Measurements from ENCODE around the gene EDDM13. TPM values are rescaled to one million over a fixed set of nuclear protein-coding genes. Genes with fewer than 3 reads are reported as not detected.

Gene EDDM13
- total RNA-seq, 4 donors from 2014 or later, result not detected

DNA sequence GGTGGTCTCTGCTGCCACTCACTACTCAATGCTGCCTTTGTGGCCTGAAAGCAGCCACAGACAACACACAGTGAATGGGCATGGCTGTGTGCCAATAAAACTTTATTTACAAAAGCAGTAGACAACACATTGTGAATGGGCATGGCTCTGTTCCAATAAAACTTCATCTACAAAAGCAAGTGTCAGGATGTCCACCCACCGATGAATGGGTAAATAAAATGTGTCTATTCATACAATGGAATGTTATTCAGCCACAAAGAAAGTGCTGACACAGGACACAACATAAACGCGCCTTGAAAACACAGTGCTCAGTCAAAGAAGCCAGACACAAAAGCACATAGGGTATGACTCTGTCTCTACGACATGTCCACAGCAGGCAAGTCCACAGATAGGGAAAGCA, 22.0 kb downstream of the EDDM13 start:
- no peak for TF ChIP-seq POLR2A (IDR thresholded peaks at IDR 0.05)
- TF ChIP-seq, protein P1, sequence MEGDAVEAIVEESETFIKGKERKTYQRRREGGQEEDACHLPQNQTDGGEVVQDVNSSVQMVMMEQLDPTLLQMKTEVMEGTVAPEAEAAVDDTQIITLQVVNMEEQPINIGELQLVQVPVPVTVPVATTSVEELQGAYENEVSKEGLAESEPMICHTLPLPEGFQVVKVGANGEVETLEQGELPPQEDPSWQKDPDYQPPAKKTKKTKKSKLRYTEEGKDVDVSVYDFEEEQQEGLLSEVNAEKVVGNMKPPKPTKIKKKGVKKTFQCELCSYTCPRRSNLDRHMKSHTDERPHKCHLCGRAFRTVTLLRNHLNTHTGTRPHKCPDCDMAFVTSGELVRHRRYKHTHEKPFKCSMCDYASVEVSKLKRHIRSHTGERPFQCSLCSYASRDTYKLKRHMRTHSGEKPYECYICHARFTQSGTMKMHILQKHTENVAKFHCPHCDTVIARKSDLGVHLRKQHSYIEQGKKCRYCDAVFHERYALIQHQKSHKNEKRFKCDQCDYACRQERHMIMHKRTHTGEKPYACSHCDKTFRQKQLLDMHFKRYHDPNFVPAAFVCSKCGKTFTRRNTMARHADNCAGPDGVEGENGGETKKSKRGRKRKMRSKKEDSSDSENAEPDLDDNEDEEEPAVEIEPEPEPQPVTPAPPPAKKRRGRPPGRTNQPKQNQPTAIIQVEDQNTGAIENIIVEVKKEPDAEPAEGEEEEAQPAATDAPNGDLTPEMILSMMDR (IDR thresholded peaks at IDR 0.05), result no peak

DNA sequence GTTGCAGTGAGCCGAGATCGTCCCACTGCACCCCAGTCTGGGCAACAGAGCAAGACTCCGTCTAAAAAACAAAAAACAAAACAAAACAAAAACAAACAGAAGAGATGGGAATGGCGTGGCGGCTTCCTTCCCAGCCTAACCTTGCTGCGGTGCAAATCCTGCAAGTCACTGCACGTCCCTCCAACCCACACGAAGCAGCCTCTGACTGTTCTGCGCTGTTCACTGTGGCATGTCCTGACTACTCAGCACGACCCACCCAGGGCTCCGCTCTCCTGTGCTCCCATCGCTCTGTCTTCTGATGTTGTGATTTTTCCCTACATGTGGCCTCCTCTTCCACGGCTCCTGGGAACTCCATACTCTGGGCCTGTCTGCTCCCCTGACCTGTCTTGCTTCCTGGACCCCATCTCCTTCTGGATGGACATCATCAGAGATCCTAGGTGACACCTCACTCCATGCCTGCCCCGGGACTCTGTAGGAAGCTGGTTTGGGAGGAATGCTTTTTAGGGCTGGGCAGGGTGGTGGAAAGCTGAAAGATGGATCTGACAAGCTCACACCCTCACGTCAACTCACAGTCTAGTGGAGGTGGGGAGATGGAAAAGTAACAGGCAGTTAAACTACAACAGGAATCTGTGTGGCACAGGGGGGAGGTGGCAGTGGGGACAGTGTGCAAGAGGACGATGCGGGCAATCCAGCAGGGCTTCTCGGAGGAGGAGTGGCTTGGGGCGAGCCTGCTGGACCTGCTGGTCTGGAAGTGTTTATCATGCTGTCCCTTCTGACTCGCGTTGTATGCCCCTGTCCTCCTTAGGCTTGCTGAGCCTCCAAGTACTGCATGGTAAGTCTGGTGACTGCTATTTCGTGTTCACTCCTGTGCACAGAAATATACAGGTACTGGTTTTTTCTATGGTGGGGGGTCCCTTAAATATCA, 23.2 kb downstream of the EDDM13 start:
- TF ChIP-seq POLR2A (IDR thresholded peaks at IDR 0.05) (no peak), POLR2AphosphoS5 (IDR thresholded peaks at IDR 0.05) (no peak), EP300 (IDR thresholded peaks at IDR 0.05) (no peak)
- TF ChIP-seq, protein P1 (IDR thresholded peaks at IDR 0.05), result no peak
- Histone ChIP-seq H3K36me3 (peaks cover 0 to 63% of the 10 kb centered on the region in 2 donors), H3K4me1 (no peaks in the 10 kb centered on the region), H3K4me3 (no peak overlapping the region), H3K27me3 (no peaks in the 10 kb centered on the region), H3K9me3 (no peaks in the 10 kb centered on the region), H3K27ac (no peak overlapping the region)
- ATAC-seq, result no peak
- 90 to 95% methylated on average over 12 to 19 of the region's 22 CpGs for WGBS, 2 donors (ENCODE audit: low coverage in 1 of 2)

More for the DNA sequence above, 22.0 kb downstream of the EDDM13 start:
- Histone ChIP-seq H3K4me1 (no peaks in the 10 kb centered on the region), H3K4me3 (no peak overlapping the region), H3K27ac (no peak overlapping the region), H3K36me3 (peaks cover 0 to 65% of the 10 kb centered on the region in 2 donors), H3K9me3 (no peaks in the 10 kb centered on the region), H3K27me3 (no peaks in the 10 kb centered on the region)
- 65 to 89% methylated on average over 2 to 4 of the region's 4 CpGs for WGBS, 2 donors (ENCODE audit: low coverage in 1 of 2)
- no peak for ATAC-seq

DNA sequence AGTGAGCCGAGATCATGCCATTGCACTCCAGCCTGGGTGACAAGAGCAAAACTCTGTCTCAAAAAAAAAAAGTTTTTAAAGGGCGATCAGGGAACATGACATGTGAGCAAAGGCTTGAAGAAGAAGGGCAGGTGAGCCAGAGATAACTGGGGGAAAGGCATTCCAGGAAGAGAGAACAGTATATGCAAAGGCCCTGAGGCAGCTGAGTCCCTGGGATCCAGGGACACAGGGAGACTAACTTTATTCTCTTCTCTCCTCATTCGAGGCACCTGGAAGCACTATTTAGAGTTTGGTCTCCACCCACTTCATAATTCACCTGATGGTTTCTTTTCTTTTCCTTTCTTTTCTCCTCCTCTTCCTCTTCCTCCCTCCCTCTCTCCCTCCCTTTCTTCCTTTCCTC, 24.5 kb downstream of the EDDM13 start:
- H3K9me3 ChIP-seq, result no peaks in the 10 kb centered on the region
- TF ChIP-seq POLR2A (IDR thresholded peaks at IDR 0.05) (no peak), EP300 (IDR thresholded peaks at IDR 0.05) (no peak), POLR2AphosphoS5 (IDR thresholded peaks at IDR 0.05) (no peak)
- TF ChIP-seq, protein P1 (IDR thresholded peaks at IDR 0.05), result no peak
- H3K4me1 ChIP-seq, result no peaks in the 10 kb centered on the region
- ATAC-seq, result no peak
- peaks cover 0 to 56% of the 10 kb centered on the region in 2 donors for H3K36me3 ChIP-seq
- H3K27ac ChIP-seq, result no peak overlapping the region
- no peaks in the 10 kb centered on the region for H3K27me3 ChIP-seq
- no peak overlapping the region for H3K4me3 ChIP-seq
- 86 to 100% methylated on average over 1 to 3 of the region's 3 CpGs for whole genome bisulfite sequencing, 2 donors (ENCODE audit: low coverage in 1 of 2)

DNA sequence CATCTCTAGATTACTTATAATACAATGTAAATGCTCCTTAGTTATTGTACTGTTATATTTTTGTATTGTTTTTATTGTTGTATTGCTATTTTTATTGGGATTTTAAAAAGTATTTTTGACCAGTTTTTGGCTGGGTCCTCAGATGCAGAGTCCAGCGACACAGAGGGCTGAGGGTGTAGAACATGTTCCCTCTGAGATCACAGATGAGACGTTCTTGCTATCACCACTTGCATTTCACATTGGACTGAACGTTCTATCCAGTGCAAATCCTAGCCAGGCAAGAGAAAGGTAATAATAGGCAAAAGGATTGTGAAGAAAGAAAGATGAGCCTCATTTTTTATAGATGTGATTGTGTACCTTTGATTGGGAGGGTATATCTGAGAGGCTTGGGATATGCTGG, 27.1 kb downstream of the EDDM13 start:
- WGBS, 2 donors (ENCODE audit: low coverage in 1 of 2), result 66 to 81% methylated on average over 3 of the region's 3 CpGs
- no peak for ATAC-seq
- Histone ChIP-seq H3K27me3 (no peaks in the 10 kb centered on the region), H3K36me3 (peaks cover 0 to 53% of the 10 kb centered on the region in 2 donors), H3K4me3 (no peak overlapping the region), H3K27ac (no peak overlapping the region), H3K4me1 (no peaks in the 10 kb centered on the region), H3K9me3 (no peaks in the 10 kb centered on the region)
- TF ChIP-seq POLR2A (IDR thresholded peaks at IDR 0.05) (no peak), POLR2AphosphoS5 (IDR thresholded peaks at IDR 0.05) (no peak), EP300 (IDR thresholded peaks at IDR 0.05) (no peak)
- TF ChIP-seq, protein P1 (IDR thresholded peaks at IDR 0.05), result no peak

DNA sequence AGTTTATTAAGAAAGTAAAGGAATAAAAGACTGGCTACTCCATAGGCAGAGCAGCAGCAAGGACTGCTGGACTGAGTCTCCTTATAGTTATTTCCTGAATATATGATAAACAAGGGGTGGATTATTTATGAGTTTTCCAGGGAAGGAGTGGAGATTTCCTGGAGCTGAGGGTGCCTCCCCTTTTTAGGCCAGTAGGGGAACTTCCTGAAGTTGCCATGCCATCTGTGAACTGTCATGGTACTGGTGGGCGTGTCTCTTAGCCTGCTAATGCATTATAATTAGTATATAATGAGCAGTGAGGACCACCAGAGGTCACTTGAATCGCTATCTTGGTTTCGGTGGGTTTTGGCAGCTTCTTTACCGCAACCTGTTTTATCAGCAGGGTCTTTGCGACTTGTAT, 28.6 kb downstream of the EDDM13 start:
- Histone ChIP-seq H3K36me3 (peaks cover 0 to 50% of the 10 kb centered on the region in 2 donors), H3K27ac (no peak overlapping the region), H3K9me3 (no peaks in the 10 kb centered on the region), H3K27me3 (no peaks in the 10 kb centered on the region), H3K4me3 (no peak overlapping the region), H3K4me1 (no peaks in the 10 kb centered on the region)
- WGBS, 2 donors (ENCODE audit: low coverage in 1 of 2), result 43 to 67% methylated on average over 4 to 5 of the region's 5 CpGs
- TF ChIP-seq POLR2A (IDR thresholded peaks at IDR 0.05) (no peak), EP300 (IDR thresholded peaks at IDR 0.05) (no peak), POLR2AphosphoS5 (IDR thresholded peaks at IDR 0.05) (no peak)
- TF ChIP-seq, protein P1 (IDR thresholded peaks at IDR 0.05), result no peak
- no peak for ATAC-seq
